GM12878 (cell line): ENCODE results near the gene GORASP1. TPM values are rescaled to one million over a fixed set of nuclear protein-coding genes. Genes with fewer than 3 reads are reported as not detected.

Experiments
- ATAC-seq: fragments of 200-7000 bp; cut with Tn5 transposase; 3 replicates; pipeline ENCODE4 v1.9.1; 2020; ENCODE audit warnings: mild to moderate bottlenecking, moderate library complexity
- BruUV-seq: library from RNA; stranded (reverse); fragments of 400-500 nt; replicated peaks from 2 replicates; lab custom pipeline; 2021; lab: Mats Ljungman, UMichigan
- CTCF ChIA-PET: fragments of 300-600 bp; sonication (Branson Sonifier 250); formaldehyde crosslinking; extraction: SDS; loops from one replicate; lab custom pipeline; 2021; ENCODE audit warnings: inconsistent platforms; lab: Yijun Ruan, JAX
- POLR2A ChIA-PET: fragments of 350-600 bp; formaldehyde crosslinking; extraction: SDS; loops from one replicate; lab custom pipeline; 2021; ENCODE audit warnings: inconsistent platforms; lab: Charles Lee
- RAD21 ChIA-PET: fragments of 300-600 bp; sonication (Branson Sonifier 250); formaldehyde crosslinking; loops from one replicate; lab custom pipeline; 2023; ENCODE audit warnings: antibody characterized with exemption; ENCODE audit not compliant: unreplicated experiment; lab: Charles Lee
- SMC1A ChIA-PET: fragments of 300-600 bp; sonication (Branson Sonifier 250); formaldehyde crosslinking; loops from one replicate; lab custom pipeline; 2023; ENCODE audit not compliant: unreplicated experiment, uncharacterized antibody; lab: Charles Lee
- DNase-seq: peaks from one replicate; pipeline ENCODE4 v3.0.0-alpha.2; 2011; ENCODE audit warnings: low read depth, low spot score
- FAIRE-seq: peaks from 3 replicates; lab custom pipeline; 2011; peaks lifted over from hg19 to GRCh38; lab: Jason Lieb, UNC
- H2AFZ ChIP-seq: 2 replicates; pipeline ENCODE4 v1.6.0; 2011; ENCODE audit warnings: low read depth, low read length, control low read depth; ENCODE audit not compliant: control insufficient read depth
- H3K27ac ChIP-seq: 2 replicates; pipeline ENCODE4 v1.5.1; 2011; ENCODE audit warnings: control low read depth; ENCODE audit not compliant: control insufficient read depth, insufficient read depth
- H3K27me3 ChIP-seq, 2 experiments: replicated peaks in 1 of 2; 2 replicates each; pipeline versions ENCODE4 v1.6.0 to v1.6.1; 2011; ENCODE audit warnings: low read length in 1 of 2; ENCODE audit not compliant: control insufficient read depth in 2 of 2, insufficient read depth in 2 of 2
- H3K36me3 ChIP-seq, 2 experiments: 2 replicates each; pipeline ENCODE4 v1.5.1; 2011; ENCODE audit warnings: low read length in 1 of 2; ENCODE audit not compliant: control insufficient read depth in 2 of 2, insufficient read depth in 2 of 2
- H3K4me1 ChIP-seq: 2 replicates; pipeline ENCODE4 v1.6.1; 2011; ENCODE audit warnings: mild to moderate bottlenecking, low read length, moderate library complexity, mixed read lengths; ENCODE audit not compliant: control insufficient read depth, insufficient read depth
- H3K4me2 ChIP-seq: 2 replicates; pipeline ENCODE4 v1.6.0; 2011; ENCODE audit warnings: control low read depth; ENCODE audit not compliant: control insufficient read depth, insufficient read depth
- H3K4me3 ChIP-seq: fragments of 200-600 bp; sonication (generic); 2 replicates; pipeline ENCODE4 v1.5.1; 2016
- H3K79me2 ChIP-seq: 2 replicates; pipeline ENCODE4 v1.6.0; 2011; ENCODE audit warnings: low read length; ENCODE audit not compliant: control insufficient read depth, insufficient read depth
- H3K9ac ChIP-seq: 2 replicates; pipeline ENCODE4 v1.8.0; 2011; ENCODE audit warnings: low read length, control low read depth, mixed read lengths; ENCODE audit not compliant: control insufficient read depth, insufficient read depth
- H3K9me3 ChIP-seq: replicated peaks from 3 replicates; pipeline ENCODE4 v1.5.1; 2011; ENCODE audit warnings: mild to moderate bottlenecking, low read length; ENCODE audit not compliant: control insufficient read depth, insufficient read depth
- H4K20me1 ChIP-seq: 2 replicates; pipeline ENCODE4 v1.6.0; 2011; ENCODE audit not compliant: control insufficient read depth, insufficient read depth
- ATF3 ChIP-seq: IDR thresholded peaks from 2 replicates; pipeline ENCODE4 v1.6.1; 2011; ENCODE audit warnings: low read depth, mild to moderate bottlenecking, low read length, moderate library complexity, borderline replicate concordance; ENCODE audit errors: extremely low read depth
- FOS ChIP-seq: IDR thresholded peaks from 3 replicates; pipeline ENCODE4 v1.6.1; 2011; ENCODE audit warnings: borderline replicate concordance; ENCODE audit not compliant: insufficient read length; ENCODE audit errors: extremely low read depth
- MLLT1 ChIP-seq: fragments of 450-650 bp; IDR thresholded peaks from 2 replicates; pipeline ENCODE4 v1.6.1; 2016; ENCODE audit warnings: mild to moderate bottlenecking
- MTA2 ChIP-seq: fragments of 450-650 bp; IDR thresholded peaks from 2 replicates; pipeline ENCODE4 v1.6.1; 2016; ENCODE audit warnings: low read depth, mild to moderate bottlenecking, moderate library complexity
- NFXL1 ChIP-seq: fragments of 450-650 bp; IDR thresholded peaks from 2 replicates; pipeline ENCODE4 v1.6.1; 2017; ENCODE audit warnings: antibody characterized with exemption, mild to moderate bottlenecking, borderline replicate concordance
- PAX8 ChIP-seq: fragments of 450-650 bp; IDR thresholded peaks from 2 replicates; pipeline ENCODE4 v1.6.1; 2017; ENCODE audit warnings: mild to moderate bottlenecking, moderate library complexity
- RAD51 ChIP-seq: fragments of 450-650 bp; IDR thresholded peaks from 2 replicates; pipeline ENCODE4 v1.6.1; 2016; ENCODE audit warnings: moderate library complexity, mild to moderate bottlenecking, inconsistent platforms
- SRF ChIP-seq, 2 experiments: IDR thresholded peaks; 2 replicates each; pipeline ENCODE4 v1.6.1; 2011; ENCODE audit warnings: low read depth in 2 of 2, low read length in 2 of 2, mild to moderate bottlenecking in 1 of 2, moderate library complexity in 1 of 2
- ZNF592 ChIP-seq: fragments of 450-650 bp; IDR thresholded peaks from 2 replicates; pipeline ENCODE4 v1.6.1; 2017; ENCODE audit warnings: mild to moderate bottlenecking, moderate library complexity
- WGBS: methylation state at CpG from one replicate; pipeline ENCODE4 v1.1.6; 2016; ENCODE audit warnings: low lambda C conversion rate; ENCODE audit not compliant: insufficient replicate concordance, insufficient coverage; ENCODE audit errors: missing lambda C conversion rate; 5-methylcytosine and 5-hydroxymethylcytosine counted together
- in situ Hi-C: fragments of 300-500 bp; cut with MboI; formaldehyde crosslinking; loops from 9 replicates; pipeline ENCODE4 v1.14.3; 2018; ENCODE audit warnings: mixed read lengths
- intact Hi-C: fragments of 100-400 bp; cut with micrococcal nuclease; formaldehyde crosslinking; loops from one replicate; pipeline ENCODE4 v1.14.2; 2022; ENCODE audit not compliant: unreplicated experiment
- polyA plus RNA-seq, 11 experiments: library from polyadenylated mRNA; depleted of rRNA in 4 of 11; unstranded in 6 of 11; stranded (reverse) in 5 of 11; fragments of >200 nt; fragmentation: Nextera tagmentation in 4 of 11; fragmentation: Illumina TruSeq in 1 of 11; extraction: Ambion mirVana in 4 of 11; extraction: Trizol in 1 of 11; gene quantifications; 1 replicate in 1 of 11; 2 replicates in 10 of 11; pipeline versions ENCODE4 v1.2.1 to v1.2.3, GENCODE V29; 2011 to 2016; ENCODE audit warnings: inconsistent platforms in 2 of 11, missing spikeins in 2 of 11, low read depth in 1 of 11
- total RNA-seq, 4 experiments: library from RNA; depleted of rRNA in 3 of 4; stranded (reverse); fragments of >200 nt in 3 of 4; fragmentation: Illumina TruSeq in 1 of 4; extraction: Trizol in 1 of 4; gene quantifications; 2 replicates each; pipeline versions ENCODE4 v1.2.1 to v1.2.3, GENCODE V29; 2013 to 2021
- TF ChIP-seq, protein P1 (sequence below): fragments of 150-350 bp; IDR thresholded peaks from 2 replicates; pipeline ENCODE4 v1.6.1; 2016; ENCODE audit warnings: low read depth, low read length

The GORASP1 gene
- total and polyA plus RNA-seq, 10 of the 15 experiments (the other 5 are each of a cell fraction or from before 2014, with no cell fraction given): 3.6 to 32.7 (median 23.2) TPM

DNA sequence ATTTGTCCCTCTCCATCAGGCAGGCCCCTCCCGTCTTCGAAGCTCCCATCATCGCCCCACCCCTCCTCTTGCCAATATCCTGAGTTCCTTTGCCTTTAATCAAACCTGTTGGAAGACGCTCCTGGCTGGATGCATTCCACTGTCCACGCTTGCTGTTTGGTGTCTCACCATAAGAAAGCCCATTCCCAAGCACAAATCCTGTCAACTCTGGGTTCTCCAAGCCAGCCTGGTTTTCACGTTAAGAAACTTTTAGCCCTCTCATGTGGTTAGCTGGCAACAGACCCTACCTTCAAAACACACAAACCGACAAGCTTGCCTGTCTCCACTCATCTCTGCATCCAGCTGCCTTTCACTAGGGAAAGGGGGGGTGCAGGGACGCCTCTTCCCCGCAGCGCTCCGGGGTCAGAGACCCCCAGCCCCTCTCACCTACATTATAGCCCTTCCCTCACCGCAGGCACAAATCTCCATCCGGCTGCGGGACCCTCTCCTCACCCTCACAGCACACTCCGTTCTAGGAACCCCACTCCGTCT is 1.1 kb downstream of the GORASP1 start:
- Histone ChIP-seq H3K4me3 (peak overlapping the region; percentile 91), H3K4me2 (peak overlapping the region; percentile 100), H3K27ac (peak overlapping the region; percentile 59; the same call in 1 of the 2 replicates), H3K79me2 (peaks cover 14% of the 10 kb centered on the region), H2AFZ (peak overlapping the region; percentile 88; the same call in 1 of the 2 replicates), H3K9ac (peak overlapping the region; percentile 81), H3K9me3 (no peaks in the 10 kb centered on the region), H4K20me1 (no peaks in the 10 kb centered on the region; the same call in 1 of the 2 replicates), H3K36me3 (no peaks in the 10 kb centered on the region; a peak in 2 of 4 replicates), H3K4me1 (peaks cover 27% of the 10 kb centered on the region), H3K27me3 (no peaks in the 10 kb centered on the region)
- in situ Hi-C loops (no loop called here), intact Hi-C loops (no loop called here)
- ChIA-PET RAD21 (interaction anchor here (1.1 to 2.2 kb wide), 2 partner anchors 21 to 182 kb away, joined by 3 to 7 read pairs; no protein-coding TSS in a partner anchor), POLR2A (interaction anchor here (1.3 kb wide), 1 partner anchor 43 kb away, joined by 5 read pairs; no protein-coding TSS in a partner anchor), CTCF (interaction anchor here (0.9 to 5.6 kb wide), 8 partner anchors 20 to 185 kb away, joined by 3 to 39 read pairs (median 8); no protein-coding TSS in a partner anchor), SMC1A (interaction anchor here (0.6 to 2.9 kb wide), 13 partner anchors 17 to 185 kb away, joined by 3 to 8 read pairs (median 3); no protein-coding TSS in a partner anchor)
- FAIRE-seq (no peak), DNase-seq (no peak), ATAC-seq (no peak)
- BruUV-seq: no TSS peak
- 33% methylated on average over 16 of the region's 16 CpGs for WGBS
- TF ChIP-seq ATF3 (no peak), PAX8 (no peak), MTA2 (no peak), FOS (no peak), ZNF592 (no peak), SRF (IDR thresholded peaks at IDR 0.05; ENCODE audit: low read depth in 2 of 2, low read length in 2 of 2) (0 out of 4 replicates have a peak, but pooled peaks of 1 of the 2 experiments have one; percentile 37), RAD51 (no peak), MLLT1 (peak; percentile 15; the same call in 1 of the 2 replicates), NFXL1 (no peak)
- TF ChIP-seq, protein P1, sequence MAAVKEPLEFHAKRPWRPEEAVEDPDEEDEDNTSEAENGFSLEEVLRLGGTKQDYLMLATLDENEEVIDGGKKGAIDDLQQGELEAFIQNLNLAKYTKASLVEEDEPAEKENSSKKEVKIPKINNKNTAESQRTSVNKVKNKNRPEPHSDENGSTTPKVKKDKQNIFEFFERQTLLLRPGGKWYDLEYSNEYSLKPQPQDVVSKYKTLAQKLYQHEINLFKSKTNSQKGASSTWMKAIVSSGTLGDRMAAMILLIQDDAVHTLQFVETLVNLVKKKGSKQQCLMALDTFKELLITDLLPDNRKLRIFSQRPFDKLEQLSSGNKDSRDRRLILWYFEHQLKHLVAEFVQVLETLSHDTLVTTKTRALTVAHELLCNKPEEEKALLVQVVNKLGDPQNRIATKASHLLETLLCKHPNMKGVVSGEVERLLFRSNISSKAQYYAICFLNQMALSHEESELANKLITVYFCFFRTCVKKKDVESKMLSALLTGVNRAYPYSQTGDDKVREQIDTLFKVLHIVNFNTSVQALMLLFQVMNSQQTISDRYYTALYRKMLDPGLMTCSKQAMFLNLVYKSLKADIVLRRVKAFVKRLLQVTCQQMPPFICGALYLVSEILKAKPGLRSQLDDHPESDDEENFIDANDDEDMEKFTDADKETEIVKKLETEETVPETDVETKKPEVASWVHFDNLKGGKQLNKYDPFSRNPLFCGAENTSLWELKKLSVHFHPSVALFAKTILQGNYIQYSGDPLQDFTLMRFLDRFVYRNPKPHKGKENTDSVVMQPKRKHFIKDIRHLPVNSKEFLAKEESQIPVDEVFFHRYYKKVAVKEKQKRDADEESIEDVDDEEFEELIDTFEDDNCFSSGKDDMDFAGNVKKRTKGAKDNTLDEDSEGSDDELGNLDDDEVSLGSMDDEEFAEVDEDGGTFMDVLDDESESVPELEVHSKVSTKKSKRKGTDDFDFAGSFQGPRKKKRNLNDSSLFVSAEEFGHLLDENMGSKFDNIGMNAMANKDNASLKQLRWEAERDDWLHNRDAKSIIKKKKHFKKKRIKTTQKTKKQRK: no peak
